GM12891 (cell line): ENCODE measurements around the gene FOXN3.

Experiments
- DNase-seq: peaks from one replicate; pipeline ENCODE4 v3.0.0; 2011; ENCODE audit warnings: low spot score; ENCODE audit not compliant: insufficient read length
- FAIRE-seq: peaks from 2 replicates; lab custom pipeline; 2011; peaks lifted over from hg19 to GRCh38; lab: Jason Lieb, UNC
- PAX5 ChIP-seq: IDR thresholded peaks from 2 replicates; pipeline ENCODE4 v1.6.1; 2011; ENCODE audit warnings: low read length, moderate library complexity, mild to moderate bottlenecking; ENCODE audit not compliant: insufficient read depth, severe bottlenecking
- POLR2A ChIP-seq: IDR thresholded peaks from 2 replicates; pipeline ENCODE4 v1.6.1; 2011; ENCODE audit warnings: low read depth, low read length, control low read depth
- POLR2AphosphoS5 ChIP-seq: IDR thresholded peaks from 2 replicates; pipeline ENCODE4 v1.6.1; 2011; ENCODE audit warnings: low read depth, low read length, control low read depth
- POU2F2 ChIP-seq: IDR thresholded peaks from 2 replicates; pipeline ENCODE4 v1.6.1; 2011; ENCODE audit warnings: low read depth, mild to moderate bottlenecking, control low read depth, low read length, moderate library complexity
- SPI1 ChIP-seq: IDR thresholded peaks from 2 replicates; pipeline ENCODE4 v1.6.1; 2011; ENCODE audit warnings: low read depth, low read length, control low read depth
- TAF1 ChIP-seq: IDR thresholded peaks from 2 replicates; pipeline ENCODE4 v1.6.1; 2011; ENCODE audit warnings: low read depth, low read length, control low read depth

The FOXN3 gene

DNA sequence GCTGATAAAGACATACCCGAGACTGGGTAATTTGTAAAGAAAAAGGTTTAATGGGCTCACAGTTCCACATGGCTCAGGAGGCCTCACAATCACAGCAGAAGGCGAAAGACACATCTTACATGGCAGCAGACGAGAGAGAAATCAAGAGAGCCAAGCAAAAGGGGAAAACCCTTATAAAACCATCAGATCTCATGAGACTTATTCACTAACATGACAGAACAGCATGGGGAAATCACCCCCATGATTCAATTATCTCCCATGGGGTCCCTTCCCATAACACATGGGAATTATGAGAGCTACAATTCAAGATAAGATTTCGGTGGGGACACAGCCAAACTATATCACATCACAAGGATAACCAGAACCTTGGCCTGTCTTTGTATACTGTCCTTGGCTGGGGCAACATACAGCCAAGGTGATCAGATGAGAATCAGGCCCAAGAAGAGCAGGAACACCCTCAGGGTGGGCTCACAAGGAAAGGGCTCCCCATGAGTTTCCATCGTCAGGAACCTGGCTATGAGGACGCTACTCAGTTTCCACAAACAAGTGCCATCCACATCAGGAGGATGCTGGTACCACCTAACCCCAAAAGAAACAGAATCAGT is 152.7 kb downstream of the FOXN3 start:
- no peak for DNase-seq
- TF ChIP-seq POLR2A (no peak), TAF1 (no peak), POLR2AphosphoS5 (no peak), POU2F2 (no peak), PAX5 (no peak), SPI1 (no peak)
- peak; percentile 33 for FAIRE-seq

- TF ChIP-seq POU2F2 (no peak), POLR2AphosphoS5 (no peak), SPI1 (no peak)
- DNase-seq (no peak), FAIRE-seq (no peak)
These were observed 155.0 kb downstream of the FOXN3 start for GRCh38 chr14:89262041-89262440.

DNA sequence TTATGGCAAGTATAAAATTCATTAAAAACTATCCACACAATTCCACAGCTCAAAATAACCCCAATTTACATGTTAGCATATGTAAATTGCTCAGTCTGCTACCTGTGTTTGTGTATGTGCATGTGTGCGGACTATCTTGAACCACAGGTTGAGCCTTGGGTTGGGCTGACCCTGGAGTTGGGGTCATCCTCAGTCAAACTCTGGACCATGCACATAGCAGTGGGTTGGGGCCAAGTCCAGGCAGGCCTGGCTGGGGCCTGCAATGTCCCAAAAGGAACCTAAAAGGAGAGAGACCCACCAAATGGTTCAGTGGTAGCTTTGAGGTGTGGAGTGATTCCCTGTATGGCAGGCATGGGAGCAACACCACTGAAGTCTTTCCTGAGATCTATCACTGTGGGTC is 156.1 kb downstream of the FOXN3 start:
- TF ChIP-seq POU2F2 (no peak), POLR2A (no peak), TAF1 (no peak), SPI1 (no peak), PAX5 (no peak), POLR2AphosphoS5 (no peak)
- FAIRE-seq (no peak), DNase-seq (no peak)

DNA sequence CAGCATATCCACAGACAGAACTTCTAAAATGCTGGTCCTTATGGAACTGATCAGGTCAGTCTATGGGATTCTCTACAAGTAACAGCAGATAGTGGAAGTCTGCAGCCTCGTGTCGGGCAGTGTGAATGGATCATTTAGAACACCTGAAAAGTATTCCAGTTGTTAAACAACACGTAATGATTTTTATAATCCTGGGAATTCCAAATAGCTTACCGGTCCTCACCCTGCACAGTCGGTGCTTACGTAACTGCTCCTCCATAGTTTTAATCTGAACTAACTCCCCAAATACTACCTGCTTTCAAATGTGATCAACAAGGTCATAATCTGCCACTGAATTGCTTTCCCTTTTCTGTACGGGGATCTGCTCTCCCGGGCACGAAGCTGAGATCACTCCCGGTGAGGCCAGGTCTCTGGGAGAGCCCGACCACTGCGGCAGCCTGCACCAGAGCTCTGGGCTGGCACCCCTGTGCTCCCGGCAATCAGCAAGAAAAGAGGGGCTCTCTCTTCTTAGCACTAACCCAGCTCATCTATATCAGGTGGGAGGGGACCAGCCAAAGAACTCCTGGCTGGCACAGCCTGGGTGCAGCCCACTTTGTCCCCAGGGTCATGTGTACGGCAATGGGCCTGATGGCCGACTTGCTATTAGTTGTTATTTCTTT is 157.0 kb downstream of the FOXN3 start:
- TF ChIP-seq POLR2AphosphoS5 (no peak), SPI1 (no peak), PAX5 (no peak), POLR2A (no peak), TAF1 (no peak), POU2F2 (no peak)
- FAIRE-seq: no peak
- DNase-seq: no peak

- DNase-seq: no peak
- TF ChIP-seq SPI1 (peak; percentile 68), PAX5 (no peak)
- peak; percentile 50 for FAIRE-seq
These were observed 158.2 kb downstream of the FOXN3 start for GRCh38 chr14:89258728-89259273.

DNA sequence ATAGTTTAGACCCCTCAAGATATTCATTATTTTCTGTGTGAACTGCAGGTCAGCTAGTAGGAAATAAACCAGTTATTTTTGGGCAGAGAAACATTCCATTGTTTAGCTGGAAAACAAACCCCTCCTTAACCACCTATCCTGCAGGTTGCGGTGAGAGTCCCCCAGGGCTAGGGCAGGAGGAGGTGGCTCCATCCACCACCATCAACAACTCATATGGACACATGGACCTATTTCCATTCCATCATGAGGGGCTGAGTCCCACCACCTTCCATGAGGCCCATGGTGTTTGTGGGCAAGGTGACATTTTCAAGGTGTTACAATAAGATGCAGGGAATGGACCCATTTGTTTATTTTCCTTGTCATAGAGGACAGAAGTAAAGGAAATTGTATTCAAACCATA is 160.1 kb downstream of the FOXN3 start:
- DNase-seq: no peak
- TF ChIP-seq POLR2A (no peak), TAF1 (no peak), SPI1 (no peak), POU2F2 (no peak), POLR2AphosphoS5 (no peak), PAX5 (no peak)

DNA sequence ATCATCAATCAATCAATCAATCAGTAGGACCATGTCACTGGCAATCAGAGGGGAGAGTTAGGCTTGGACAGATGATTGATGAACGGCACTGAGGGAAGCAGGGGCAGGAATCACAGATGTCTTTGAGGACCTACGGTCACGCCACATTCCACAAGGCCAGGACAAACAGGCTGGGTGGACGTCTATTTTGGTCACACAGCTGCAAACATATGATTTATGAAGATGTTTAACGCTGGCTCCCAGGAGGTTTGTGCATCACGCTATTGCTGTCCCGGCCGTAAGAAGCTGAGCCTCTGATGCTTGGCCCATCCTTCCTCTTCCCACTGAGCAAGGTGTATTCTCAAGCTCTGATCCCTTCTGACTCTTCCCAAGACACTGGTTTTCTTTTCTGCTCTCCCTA is 160.8 kb downstream of the FOXN3 start:
- TF ChIP-seq POU2F2 (no peak), PAX5 (no peak), POLR2A (no peak), SPI1 (no peak), TAF1 (no peak), POLR2AphosphoS5 (no peak)
- DNase-seq (no peak), FAIRE-seq (no peak)

More for the DNA sequence above, 160.1 kb downstream of the FOXN3 start:
- no peak for FAIRE-seq

DNA sequence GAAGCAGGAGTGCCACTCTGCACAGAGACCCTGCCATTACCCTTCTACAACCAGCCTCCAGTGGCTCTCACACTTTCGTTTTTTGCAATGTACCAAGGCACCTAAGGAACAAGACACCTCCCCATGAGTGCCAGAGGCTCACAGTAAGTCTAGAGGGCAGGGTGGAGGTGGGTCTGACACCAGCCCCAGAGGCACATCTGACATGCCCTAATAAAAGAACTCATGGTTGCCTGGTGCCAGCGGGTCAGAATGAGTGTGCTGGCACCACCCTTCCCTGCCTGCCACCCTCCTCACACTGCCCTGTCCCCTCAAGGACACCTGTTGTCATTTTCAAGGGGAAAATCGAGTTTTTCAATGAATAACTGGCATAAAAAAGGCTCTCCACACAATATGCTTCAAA is 161.2 kb downstream of the FOXN3 start:
- TF ChIP-seq PAX5 (no peak), TAF1 (no peak), POU2F2 (no peak), SPI1 (no peak), POLR2A (no peak), POLR2AphosphoS5 (no peak)
- FAIRE-seq (no peak), DNase-seq (no peak)

- no peak for DNase-seq
- FAIRE-seq: no peak
- TF ChIP-seq TAF1 (no peak), SPI1 (no peak), POU2F2 (no peak), POLR2A (no peak), POLR2AphosphoS5 (no peak), PAX5 (no peak)
These were observed 162.0 kb downstream of the FOXN3 start for GRCh38 chr14:89255012-89255411.

- DNase-seq (no peak), FAIRE-seq (no peak)
- TF ChIP-seq POLR2AphosphoS5 (no peak), POLR2A (no peak), SPI1 (no peak), PAX5 (no peak), TAF1 (no peak), POU2F2 (no peak)
These were observed 162.7 kb downstream of the FOXN3 start for GRCh38 chr14:89254166-89254909.
